MCF 10A (cell line): Measurements from ENCODE around the gene RHOV. TPM values are rescaled to one million over a fixed set of nuclear protein-coding genes. Genes with fewer than 3 reads are reported as not detected.

Source experiments
- BruUV-seq: library from RNA; stranded (reverse); fragments of 400-500 nt; replicated peaks from 2 replicates; lab custom pipeline; 2021; lab: Mats Ljungman, UMichigan
- CTCF ChIA-PET: fragments of 300-600 bp; sonication (Branson Sonifier 250); formaldehyde crosslinking; extraction: SDS; loops from one replicate; lab custom pipeline; 2021; ENCODE audit warnings: antibody characterized with exemption, inconsistent platforms; lab: Yijun Ruan, JAX
- POLR2A ChIA-PET: fragments of 300-600, 350-650 bp; sonication (Branson Sonifier 250); formaldehyde crosslinking; extraction: SDS; loops from one replicate; lab custom pipeline; 2020; ENCODE audit warnings: antibody characterized with exemption, inconsistent platforms; lab: Yijun Ruan, JAX
- DNase-seq: peaks from one replicate; pipeline ENCODE4 v3.0.0-alpha.2; 2018; ENCODE audit not compliant: unreplicated experiment
- H3K27ac Mint-ChIP-seq: one replicate; pipeline ENCODE4 v1.8.0; 2022; ENCODE audit warnings: mild to moderate bottlenecking, low read depth, mixed read lengths; ENCODE audit not compliant: unreplicated experiment
- H3K27me3 Mint-ChIP-seq: one replicate; pipeline ENCODE4 v1.8.0; 2022; ENCODE audit warnings: mixed read lengths; ENCODE audit not compliant: insufficient read depth, unreplicated experiment
- H3K36me3 Mint-ChIP-seq: one replicate; pipeline ENCODE4 v1.8.0; 2022; ENCODE audit warnings: mild to moderate bottlenecking, moderate library complexity, mixed read lengths; ENCODE audit not compliant: insufficient read depth, unreplicated experiment
- H3K4me1 Mint-ChIP-seq: one replicate; pipeline ENCODE4 v1.8.0; 2022; ENCODE audit warnings: mixed read lengths; ENCODE audit not compliant: insufficient read depth, unreplicated experiment
- H3K4me3 Mint-ChIP-seq: one replicate; pipeline ENCODE4 v1.8.0; 2022; ENCODE audit warnings: mild to moderate bottlenecking, moderate library complexity, mixed read lengths; ENCODE audit not compliant: unreplicated experiment
- H3K9me3 Mint-ChIP-seq: one replicate; pipeline ENCODE4 v1.8.0; 2022; ENCODE audit warnings: mixed read lengths; ENCODE audit not compliant: unreplicated experiment
- intact Hi-C: fragments of 100-400 bp; cut with micrococcal nuclease; formaldehyde crosslinking; loops from 2 replicates; pipeline ENCODE4 v1.14.1; 2022
- total RNA-seq: library from RNA; stranded (reverse); gene quantifications from 2 replicates; pipeline ENCODE4 v1.2.3, GENCODE V29; 2022
- TF ChIP-seq, protein P1 (sequence below): fragments of 200-600 bp; IDR thresholded peaks from one replicate; pipeline ENCODE4 v1.8.0; 2022; ENCODE audit warnings: antibody characterized with exemption, mild to moderate bottlenecking; ENCODE audit not compliant: unreplicated experiment

Gene RHOV
- total RNA-seq, 1 experiment from 2014 or later, result 1.7 TPM

GRCh38 chr15:40915679-40916078 is 41.6 kb upstream of the RHOV start:
- CTCF ChIA-PET, result interaction anchor here (0.6 to 1.9 kb wide), 5 partner anchors 10 to 390 kb away, joined by 3 to 9 read pairs (median 4); no protein-coding TSS in a partner anchor
- no peaks in the 10 kb centered on the region for H3K36me3 Mint-ChIP-seq

GRCh38 chr15:40915116-40915661 is 41.2 kb upstream of the RHOV start:
- H3K4me1 Mint-ChIP-seq, result no peaks in the 10 kb centered on the region
- no peak overlapping the region for H3K27ac Mint-ChIP-seq
- CTCF ChIA-PET, result interaction anchor here (0.6 to 1.9 kb wide), 6 partner anchors 9 to 390 kb away, joined by 3 to 9 read pairs (median 4); no protein-coding TSS in a partner anchor
- POLR2A ChIA-PET, result no interaction called here
- no peak overlapping the region for H3K4me3 Mint-ChIP-seq
- DNase-seq, result no peak
- H3K36me3 Mint-ChIP-seq, result no peaks in the 10 kb centered on the region
- intact Hi-C loops, result no loop called here
- no TSS peak for BruUV-seq
- no peaks in the 10 kb centered on the region for H3K27me3 Mint-ChIP-seq
- H3K9me3 Mint-ChIP-seq, result no peaks in the 10 kb centered on the region
- TF ChIP-seq, protein P1, sequence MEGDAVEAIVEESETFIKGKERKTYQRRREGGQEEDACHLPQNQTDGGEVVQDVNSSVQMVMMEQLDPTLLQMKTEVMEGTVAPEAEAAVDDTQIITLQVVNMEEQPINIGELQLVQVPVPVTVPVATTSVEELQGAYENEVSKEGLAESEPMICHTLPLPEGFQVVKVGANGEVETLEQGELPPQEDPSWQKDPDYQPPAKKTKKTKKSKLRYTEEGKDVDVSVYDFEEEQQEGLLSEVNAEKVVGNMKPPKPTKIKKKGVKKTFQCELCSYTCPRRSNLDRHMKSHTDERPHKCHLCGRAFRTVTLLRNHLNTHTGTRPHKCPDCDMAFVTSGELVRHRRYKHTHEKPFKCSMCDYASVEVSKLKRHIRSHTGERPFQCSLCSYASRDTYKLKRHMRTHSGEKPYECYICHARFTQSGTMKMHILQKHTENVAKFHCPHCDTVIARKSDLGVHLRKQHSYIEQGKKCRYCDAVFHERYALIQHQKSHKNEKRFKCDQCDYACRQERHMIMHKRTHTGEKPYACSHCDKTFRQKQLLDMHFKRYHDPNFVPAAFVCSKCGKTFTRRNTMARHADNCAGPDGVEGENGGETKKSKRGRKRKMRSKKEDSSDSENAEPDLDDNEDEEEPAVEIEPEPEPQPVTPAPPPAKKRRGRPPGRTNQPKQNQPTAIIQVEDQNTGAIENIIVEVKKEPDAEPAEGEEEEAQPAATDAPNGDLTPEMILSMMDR, result no peak

More at GRCh38 chr15:40915679-40916078, 41.6 kb upstream of the RHOV start:
- Mint-ChIP-seq H3K9me3 (no peaks in the 10 kb centered on the region), H3K4me3 (no peak overlapping the region), H3K27me3 (no peaks in the 10 kb centered on the region), H3K27ac (no peak overlapping the region), H3K4me1 (no peaks in the 10 kb centered on the region)
- BruUV-seq, result no TSS peak
- POLR2A ChIA-PET, result no interaction called here
- TF ChIP-seq, protein P1, result no peak
- DNase-seq, result no peak
- intact Hi-C loops, result no loop called here

DNA sequence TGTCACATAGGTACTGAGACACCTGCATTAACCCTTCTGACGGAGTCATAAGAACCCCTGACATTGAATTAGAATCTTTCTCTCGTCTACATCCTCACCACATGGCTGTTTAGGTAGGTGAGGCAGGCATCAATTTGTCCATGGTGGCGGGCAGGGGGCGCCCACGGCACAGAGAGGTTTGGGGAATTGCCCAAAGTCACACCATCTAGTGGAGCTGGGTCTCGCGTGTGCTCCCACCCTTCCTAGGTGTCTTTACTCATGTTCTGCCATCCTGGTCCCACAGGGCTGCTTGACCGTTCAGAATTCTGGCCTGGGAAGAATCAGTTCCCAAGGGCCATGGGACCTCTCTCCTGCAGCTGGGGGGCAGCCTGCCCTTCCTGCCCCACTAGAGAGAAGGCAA is 40.5 kb upstream of the RHOV start:
- intact Hi-C loops, result no loop called here
- Mint-ChIP-seq H3K36me3 (no peaks in the 10 kb centered on the region), H3K27me3 (no peaks in the 10 kb centered on the region), H3K27ac (no peak overlapping the region), H3K4me1 (peaks cover 7% of the 10 kb centered on the region), H3K4me3 (no peak overlapping the region), H3K9me3 (no peaks in the 10 kb centered on the region)
- CTCF ChIA-PET, result interaction anchor here (0.7 to 1.0 kb wide), 2 partner anchors 9 to 55 kb away, joined by 3 to 5 read pairs; no protein-coding TSS in a partner anchor
- POLR2A ChIA-PET, result no interaction called here
- DNase-seq, result no peak
- TF ChIP-seq, protein P1, result no peak
- no TSS peak for BruUV-seq

GRCh38 chr15:40914013-40914412 is 40.0 kb upstream of the RHOV start:
- H3K4me3 Mint-ChIP-seq, result no peak overlapping the region
- no peaks in the 10 kb centered on the region for H3K27me3 Mint-ChIP-seq
- intact Hi-C loops, result no loop called here
- BruUV-seq, result no TSS peak
- no peak overlapping the region for H3K27ac Mint-ChIP-seq
- H3K9me3 Mint-ChIP-seq, result no peaks in the 10 kb centered on the region
- H3K4me1 Mint-ChIP-seq, result peaks cover 9% of the 10 kb centered on the region
- DNase-seq, result no peak
- ChIA-PET CTCF (no interaction called here), POLR2A (interaction anchor here (0.6 kb wide), 1 partner anchor 32 kb away, joined by 3 read pairs; no protein-coding TSS in a partner anchor)
- TF ChIP-seq, protein P1, result no peak
- H3K36me3 Mint-ChIP-seq, result no peaks in the 10 kb centered on the region
